Breast epithelium (tissue), 4 donors: ENCODE data around the gene LIMS1. TPM values are rescaled to one million over a fixed set of nuclear protein-coding genes. Genes with fewer than 3 reads are reported as not detected.

Experiments
- DNase-seq, 2 donors: peaks; one replicate each; pipeline ENCODE4 v3.0.0-alpha.2; 2019; ENCODE audit warnings: low spot score in 2 of 2
- H3K27ac ChIP-seq, 2 donors: fragments of 200-600 bp; sonication (generic) in 1 of 2; one replicate each; pipeline ENCODE4 v1.5.1; 2016 to 2019; ENCODE audit warnings: mild to moderate bottlenecking in 1 of 2
- H3K27me3 ChIP-seq, 2 donors: fragments of 200-600 bp; sonication (generic) in 1 of 2; one replicate each; pipeline versions ENCODE4 v1.5.1 to v1.6.0; 2017 to 2019; ENCODE audit warnings: control low read depth in 1 of 2, mild to moderate bottlenecking in 1 of 2
- H3K36me3 ChIP-seq: fragments of 200-600 bp; one replicate; pipeline ENCODE4 v1.5.1; 2019
- H3K4me1 ChIP-seq, 2 donors: fragments of 200-600 bp; sonication (generic); one replicate each; pipeline ENCODE4 v1.5.1; 2016 to 2019; ENCODE audit warnings: control low read depth in 1 of 2
- H3K4me3 ChIP-seq, 3 donors: fragments of 200-600 bp; sonication (generic); 1 replicate in 2 of 3; 2 replicates in 1 of 3; pipeline ENCODE4 v1.5.1; 2016 to 2019; ENCODE audit warnings: mild to moderate bottlenecking in 3 of 3, moderate library complexity in 2 of 3
- H3K9me3 ChIP-seq, 2 donors: fragments of 200-600 bp; sonication (generic) in 1 of 2; one replicate each; pipeline ENCODE4 v1.5.1; 2016 to 2019; ENCODE audit warnings: control low read depth in 1 of 2
- CTCF ChIP-seq, 3 donors: fragments of 450-650 bp; IDR thresholded peaks; one replicate each; pipeline ENCODE4 v1.5.1; 2016 to 2017; ENCODE audit warnings: antibody characterized with exemption in 3 of 3, mild to moderate bottlenecking in 3 of 3, moderate library complexity in 3 of 3
- POLR2A ChIP-seq: fragments of 450-650 bp; IDR thresholded peaks from one replicate; pipeline ENCODE4 v1.6.1; 2016; ENCODE audit warnings: antibody characterized with exemption, mild to moderate bottlenecking, moderate library complexity
- POLR2AphosphoS5 ChIP-seq, 3 donors: sonication (generic); formaldehyde crosslinking; IDR thresholded peaks; one replicate each; pipeline ENCODE4 v1.6.1; 2017; ENCODE audit warnings: antibody characterized with exemption in 3 of 3
- intact Hi-C: fragments of 100-400 bp; cut with DNase I; formaldehyde crosslinking; loops from one replicate; pipeline ENCODE4 v1.15.1; 2023; ENCODE audit warnings: low total_unique reads
- total RNA-seq, 3 donors: library from RNA; depleted of rRNA; stranded (reverse); fragments of >200 nt; gene quantifications; one replicate each; pipeline ENCODE4 v1.1.0, GENCODE V29; 2016

The LIMS1 gene
- total RNA-seq, 3 donors from 2014 or later: 66.5 to 123 (median 93.1) TPM

GRCh38 chr2:108564510-108564909 lies 30.2 kb downstream of the LIMS1 start:
- Histone ChIP-seq H3K4me1 (no peaks in the 10 kb centered on the region), H3K36me3 (no peaks in the 10 kb centered on the region), H3K27ac (no peak overlapping the region), H3K9me3 (peaks cover 4 to 6% of the 10 kb centered on the region in 2 donors), H3K27me3 (no peaks in the 10 kb centered on the region), H3K4me3 (no peak overlapping the region)
- TF ChIP-seq POLR2A: no peak
- no peak for TF ChIP-seq CTCF (IDR thresholded peaks at IDR 0.05)
- no peak for TF ChIP-seq POLR2AphosphoS5 (IDR thresholded peaks at IDR 0.05)
- intact Hi-C loops: no loop called here
- no peak for DNase-seq

GRCh38 chr2:108565778-108566375 lies 31.6 kb downstream of the LIMS1 start:
- H3K36me3 ChIP-seq: no peaks in the 10 kb centered on the region
- no peak overlapping the region for H3K27ac ChIP-seq
- no peak overlapping the region for H3K4me3 ChIP-seq
- TF ChIP-seq CTCF (IDR thresholded peaks at IDR 0.05) (no peak), POLR2AphosphoS5 (IDR thresholded peaks at IDR 0.05) (no peak), POLR2A (no peak)
- H3K4me1 ChIP-seq: no peaks in the 10 kb centered on the region
- H3K9me3 ChIP-seq: peaks cover 4 to 6% of the 10 kb centered on the region in 2 donors
- DNase-seq: no peak
- intact Hi-C loops: no loop called here
- H3K27me3 ChIP-seq: no peaks in the 10 kb centered on the region

- no peak overlapping the region for H3K27ac ChIP-seq
Measured at GRCh38 chr2:108570416-108570815, 36.1 kb downstream of the LIMS1 start.

GRCh38 chr2:108571286-108571685 lies 37.0 kb downstream of the LIMS1 start:
- Histone ChIP-seq H3K27ac (no peak overlapping the region), H3K36me3 (no peaks in the 10 kb centered on the region), H3K9me3 (no peaks in the 10 kb centered on the region), H3K4me1 (no peaks in the 10 kb centered on the region), H3K27me3 (no peaks in the 10 kb centered on the region), H3K4me3 (no peak overlapping the region)
- no peak for DNase-seq
- intact Hi-C loops: no loop called here
- TF ChIP-seq CTCF (IDR thresholded peaks at IDR 0.05) (no peak), POLR2AphosphoS5 (IDR thresholded peaks at IDR 0.05) (no peak), POLR2A (no peak)

More at GRCh38 chr2:108570416-108570815, 36.1 kb downstream of the LIMS1 start:
- H3K4me3 ChIP-seq: no peak overlapping the region
- no peak for TF ChIP-seq POLR2A
- TF ChIP-seq POLR2AphosphoS5 (IDR thresholded peaks at IDR 0.05): no peak
- no peak for TF ChIP-seq CTCF (IDR thresholded peaks at IDR 0.05)
- no peaks in the 10 kb centered on the region for H3K9me3 ChIP-seq
- H3K36me3 ChIP-seq: no peaks in the 10 kb centered on the region
- H3K27me3 ChIP-seq: no peaks in the 10 kb centered on the region
- H3K4me1 ChIP-seq: no peaks in the 10 kb centered on the region
- intact Hi-C loops: no loop called here
- DNase-seq: no peak

- TF ChIP-seq CTCF (IDR thresholded peaks at IDR 0.05) (no peak), POLR2AphosphoS5 (IDR thresholded peaks at IDR 0.05) (no peak), POLR2A (no peak)
Measured at GRCh38 chr2:108573061-108573460, 38.8 kb downstream of the LIMS1 start.

More at GRCh38 chr2:108573061-108573460, 38.8 kb downstream of the LIMS1 start:
- intact Hi-C loops: no loop called here
- Histone ChIP-seq H3K36me3 (no peaks in the 10 kb centered on the region), H3K4me1 (no peaks in the 10 kb centered on the region), H3K27ac (no peak overlapping the region), H3K27me3 (no peaks in the 10 kb centered on the region), H3K9me3 (no peaks in the 10 kb centered on the region), H3K4me3 (no peak overlapping the region)
- DNase-seq: no peak
